PFSK-1 (cell line): ENCODE results near the gene SPATA46.

Experiments
- FOXP2 ChIP-seq: optimal IDR thresholded peaks from 2 replicates; pipeline ENCODE3; 2011; ENCODE audit warnings: borderline replicate concordance, control low read depth, inconsistent platforms; ENCODE audit not compliant: insufficient read depth; ENCODE audit errors: extremely low read length, extremely low read depth
- POLR2AphosphoS5 ChIP-seq: IDR thresholded peaks from 2 replicates; pipeline ENCODE4 v1.6.1; 2012; ENCODE audit warnings: low read depth, mild to moderate bottlenecking, control low read depth, low read length, moderate library complexity
- SIN3A ChIP-seq: IDR thresholded peaks from 2 replicates; pipeline ENCODE4 v1.6.1; 2012; ENCODE audit warnings: mild to moderate bottlenecking, low read length, moderate library complexity, borderline replicate concordance; ENCODE audit not compliant: insufficient read depth
- TAF1 ChIP-seq: IDR thresholded peaks from 2 replicates; pipeline ENCODE4 v1.6.1; 2012; ENCODE audit warnings: low read length, control low read depth, borderline replicate concordance; ENCODE audit not compliant: insufficient read depth
- TF ChIP-seq, protein P1 (sequence below), 2 experiments: IDR thresholded peaks; 2 replicates each; pipeline versions ENCODE4 v1.6.1 to v1.8.0; 2011 to 2012; ENCODE audit warnings: low read depth in 2 of 2, low read length in 2 of 2, control low read depth in 1 of 2, inconsistent platforms in 1 of 2, mild to moderate bottlenecking in 1 of 2, moderate library complexity in 1 of 2; ENCODE audit not compliant: insufficient read depth in 1 of 2

SPATA46 gene

DNA sequence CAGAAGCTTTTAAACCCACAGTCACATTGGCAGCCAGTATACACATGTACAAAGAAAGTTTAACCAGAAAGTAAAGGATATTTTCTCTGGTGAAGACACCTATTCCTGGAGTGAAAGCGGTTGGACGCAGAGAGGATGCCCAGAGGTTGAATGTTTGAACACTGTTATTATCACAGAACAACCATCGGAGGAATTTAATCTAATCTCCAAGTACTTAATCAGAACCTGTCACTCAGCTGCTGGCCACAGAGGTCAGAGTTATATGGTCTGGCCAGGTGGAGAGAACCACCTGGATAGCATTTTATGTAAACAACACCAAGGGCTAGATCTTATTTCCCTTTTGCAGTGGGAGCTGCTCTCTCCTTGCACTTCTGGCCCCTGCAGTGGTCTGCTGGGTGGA lies 29.4 kb downstream of the SPATA46 start:
- TF ChIP-seq TAF1 (no peak), POLR2AphosphoS5 (no peak), FOXP2 (no peak), SIN3A (no peak)
- TF ChIP-seq, protein P1, sequence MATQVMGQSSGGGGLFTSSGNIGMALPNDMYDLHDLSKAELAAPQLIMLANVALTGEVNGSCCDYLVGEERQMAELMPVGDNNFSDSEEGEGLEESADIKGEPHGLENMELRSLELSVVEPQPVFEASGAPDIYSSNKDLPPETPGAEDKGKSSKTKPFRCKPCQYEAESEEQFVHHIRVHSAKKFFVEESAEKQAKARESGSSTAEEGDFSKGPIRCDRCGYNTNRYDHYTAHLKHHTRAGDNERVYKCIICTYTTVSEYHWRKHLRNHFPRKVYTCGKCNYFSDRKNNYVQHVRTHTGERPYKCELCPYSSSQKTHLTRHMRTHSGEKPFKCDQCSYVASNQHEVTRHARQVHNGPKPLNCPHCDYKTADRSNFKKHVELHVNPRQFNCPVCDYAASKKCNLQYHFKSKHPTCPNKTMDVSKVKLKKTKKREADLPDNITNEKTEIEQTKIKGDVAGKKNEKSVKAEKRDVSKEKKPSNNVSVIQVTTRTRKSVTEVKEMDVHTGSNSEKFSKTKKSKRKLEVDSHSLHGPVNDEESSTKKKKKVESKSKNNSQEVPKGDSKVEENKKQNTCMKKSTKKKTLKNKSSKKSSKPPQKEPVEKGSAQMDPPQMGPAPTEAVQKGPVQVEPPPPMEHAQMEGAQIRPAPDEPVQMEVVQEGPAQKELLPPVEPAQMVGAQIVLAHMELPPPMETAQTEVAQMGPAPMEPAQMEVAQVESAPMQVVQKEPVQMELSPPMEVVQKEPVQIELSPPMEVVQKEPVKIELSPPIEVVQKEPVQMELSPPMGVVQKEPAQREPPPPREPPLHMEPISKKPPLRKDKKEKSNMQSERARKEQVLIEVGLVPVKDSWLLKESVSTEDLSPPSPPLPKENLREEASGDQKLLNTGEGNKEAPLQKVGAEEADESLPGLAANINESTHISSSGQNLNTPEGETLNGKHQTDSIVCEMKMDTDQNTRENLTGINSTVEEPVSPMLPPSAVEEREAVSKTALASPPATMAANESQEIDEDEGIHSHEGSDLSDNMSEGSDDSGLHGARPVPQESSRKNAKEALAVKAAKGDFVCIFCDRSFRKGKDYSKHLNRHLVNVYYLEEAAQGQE (IDR thresholded peaks at IDR 0.05; ENCODE audit: insufficient read depth in 1 of 2, low read depth in 2 of 2, low read length in 2 of 2), result no peak

DNA sequence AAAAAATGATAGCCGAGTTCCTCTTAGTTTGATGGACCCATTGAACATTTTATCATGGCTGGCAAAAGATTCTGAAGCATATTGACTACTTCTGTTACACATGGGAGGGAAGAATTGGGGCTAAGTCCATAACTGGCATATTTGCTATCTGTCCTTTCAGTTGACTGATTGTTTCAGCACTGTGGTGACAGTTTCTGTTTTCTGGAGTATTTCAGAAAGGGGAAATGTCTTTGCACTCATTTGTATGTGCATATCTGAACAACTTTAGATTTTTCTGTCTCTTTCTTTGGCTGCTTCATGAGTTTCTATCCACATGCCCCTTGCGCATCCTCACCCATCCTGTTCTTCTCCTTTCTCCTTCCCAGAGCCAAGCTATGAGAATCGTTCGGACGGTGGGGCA lies 33.2 kb downstream of the SPATA46 start:
- TF ChIP-seq FOXP2 (no peak), TAF1 (no peak), SIN3A (no peak), POLR2AphosphoS5 (no peak)
- TF ChIP-seq, protein P1 (IDR thresholded peaks at IDR 0.05; ENCODE audit: insufficient read depth in 1 of 2, low read depth in 2 of 2, low read length in 2 of 2), result no peak

DNA sequence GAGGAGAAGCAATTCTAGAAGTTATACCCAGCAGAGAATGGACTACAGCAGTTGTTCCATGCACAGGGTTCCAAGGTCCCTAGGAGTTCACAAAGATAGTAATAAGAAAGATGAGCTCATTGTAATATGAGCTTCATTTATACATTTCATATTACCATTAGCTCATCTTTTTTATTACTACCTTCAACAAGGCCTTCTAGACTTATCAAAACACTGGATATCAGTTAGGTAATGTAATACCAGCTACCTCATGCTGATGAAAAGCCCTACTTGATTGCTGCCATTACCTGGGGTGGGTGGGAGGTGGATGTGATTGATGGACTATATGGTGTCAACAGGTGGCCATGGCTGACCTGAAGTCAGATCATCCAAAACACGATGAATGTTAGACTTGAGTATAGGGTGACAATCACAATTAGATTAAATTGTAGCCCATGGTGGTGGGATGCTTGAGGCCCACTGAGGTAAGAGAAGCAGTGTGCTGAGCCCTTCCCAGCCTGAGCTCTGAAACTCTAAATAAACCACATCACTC lies 34.1 kb downstream of the SPATA46 start:
- TF ChIP-seq SIN3A (no peak), FOXP2 (no peak), TAF1 (no peak), POLR2AphosphoS5 (no peak)
- TF ChIP-seq, protein P1 (IDR thresholded peaks at IDR 0.05; ENCODE audit: insufficient read depth in 1 of 2, low read depth in 2 of 2, low read length in 2 of 2), result no peak

DNA sequence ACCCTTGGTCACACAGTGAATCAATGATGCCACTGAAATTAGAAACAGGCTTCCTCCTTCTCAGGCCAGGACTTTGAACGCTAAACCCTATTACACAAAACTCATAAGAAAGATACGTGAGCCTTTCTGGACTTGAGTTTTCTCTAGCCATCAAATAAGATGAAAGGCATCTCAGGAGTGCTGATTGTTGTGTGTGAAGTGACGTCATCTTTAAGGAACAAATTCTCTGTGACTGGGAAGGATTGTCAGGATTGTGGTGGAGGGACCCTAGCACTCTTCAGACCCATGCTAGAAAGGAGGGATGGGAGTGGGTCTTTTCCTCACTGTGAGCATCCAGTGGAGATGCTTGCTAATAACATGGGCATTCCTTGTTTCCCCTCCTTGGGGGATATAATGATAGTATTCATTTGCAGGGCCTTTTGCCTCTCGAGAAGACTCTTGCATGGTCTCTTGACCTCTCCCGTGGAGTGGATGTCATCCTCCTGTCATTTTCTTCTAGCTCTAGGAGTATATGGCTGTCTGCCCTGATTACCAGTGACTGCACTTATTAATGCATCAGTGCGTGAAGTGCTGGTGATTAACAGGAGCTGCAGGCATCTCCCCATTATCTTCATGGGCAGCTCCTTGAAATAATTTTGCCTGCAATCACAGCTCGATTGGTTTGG lies 39.9 kb downstream of the SPATA46 start:
- no peak for TF ChIP-seq SIN3A
- TF ChIP-seq POLR2AphosphoS5, result no peak
- no peak for TF ChIP-seq TAF1
- no peak for TF ChIP-seq FOXP2
- TF ChIP-seq, protein P1 (IDR thresholded peaks at IDR 0.05; ENCODE audit: insufficient read depth in 1 of 2, low read depth in 2 of 2, low read length in 2 of 2), result no peak

DNA sequence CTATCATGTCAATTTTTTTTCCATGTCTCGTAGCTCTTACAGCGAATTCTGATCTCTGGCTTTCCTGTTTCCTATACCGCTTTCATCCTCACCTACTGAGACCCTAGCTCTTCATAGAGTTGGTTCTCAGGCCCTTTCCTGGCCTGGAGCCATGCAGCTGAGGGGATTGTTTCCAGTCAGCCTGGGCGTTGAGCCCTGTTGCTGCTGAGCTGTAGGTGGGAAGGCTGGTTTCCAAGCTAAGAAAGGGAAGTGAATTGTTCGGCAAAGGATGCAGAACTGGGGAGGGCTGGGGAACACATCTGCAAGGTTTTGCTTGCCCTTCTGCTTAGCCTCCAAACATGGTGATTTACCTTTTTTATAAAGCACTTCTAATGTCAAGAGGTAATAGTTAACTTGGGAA lies 41.5 kb downstream of the SPATA46 start:
- no peak for TF ChIP-seq SIN3A
- TF ChIP-seq, protein P1 (IDR thresholded peaks at IDR 0.05; ENCODE audit: insufficient read depth in 1 of 2, low read depth in 2 of 2, low read length in 2 of 2), result no peak
- TF ChIP-seq TAF1, result no peak
- TF ChIP-seq FOXP2, result no peak
- TF ChIP-seq POLR2AphosphoS5, result no peak
